Thoracic aorta (tissue), 2 donors: ENCODE measurements around the gene SF3B5. TPM values are rescaled to one million over a fixed set of nuclear protein-coding genes. Genes with fewer than 3 reads are reported as not detected.

Experiments
- ATAC-seq: fragments of 150-250 bp; one replicate; pipeline ENCODE4 v1.8.0; 2017; ENCODE audit warnings: low read depth; ENCODE audit not compliant: insufficient number of reproducible peaks, low FRiP score
- DNase-seq: peaks from one replicate; pipeline ENCODE4 v3.0.0-alpha.2; 2020; ENCODE audit warnings: low spot score
- H3K27ac ChIP-seq, 2 donors: fragments of 200-600 bp; sonication (generic); 1 replicate in 1 of 2; 2 replicates in 1 of 2; pipeline ENCODE4 v1.5.1; 2016; ENCODE audit warnings: mild to moderate bottlenecking in 2 of 2, moderate library complexity in 2 of 2
- H3K27me3 ChIP-seq: fragments of 200-600 bp; sonication (generic); replicated peaks from 2 replicates; pipeline ENCODE4 v1.6.0; 2016; ENCODE audit warnings: mild to moderate bottlenecking; ENCODE audit not compliant: insufficient read depth
- H3K36me3 ChIP-seq: fragments of 200-600 bp; sonication (generic); one replicate; pipeline ENCODE4 v1.5.1; 2016
- H3K4me1 ChIP-seq, 2 donors: fragments of 200-600 bp; sonication (generic); 1 replicate in 1 of 2; 2 replicates in 1 of 2; pipeline versions ENCODE4 v1.5.1 to v1.6.0; 2016; ENCODE audit warnings: low read depth in 2 of 2, mild to moderate bottlenecking in 1 of 2; ENCODE audit not compliant: control insufficient read depth in 1 of 2
- H3K4me3 ChIP-seq: fragments of 200-600 bp; sonication (generic); 2 replicates; pipeline ENCODE4 v1.5.1; 2016; ENCODE audit warnings: mild to moderate bottlenecking
- H3K9me3 ChIP-seq: fragments of 200-600 bp; sonication (generic); 2 replicates; pipeline ENCODE4 v1.5.1; 2016
- total RNA-seq, 2 donors: library from RNA; depleted of rRNA; stranded (reverse); fragments of >200 nt; gene quantifications; one replicate each; pipeline versions ENCODE4 v1.1.0 to v1.2.3, GENCODE V29; 2016
- TF ChIP-seq, protein P1 (sequence below): fragments of 200-600 bp; sonication (generic); IDR thresholded peaks from one replicate; pipeline ENCODE4 v1.5.1; 2019; ENCODE audit warnings: antibody characterized with exemption

Gene SF3B5
- total RNA-seq, 2 donors from 2014 or later = 92.6 to 95.7 TPM

DNA sequence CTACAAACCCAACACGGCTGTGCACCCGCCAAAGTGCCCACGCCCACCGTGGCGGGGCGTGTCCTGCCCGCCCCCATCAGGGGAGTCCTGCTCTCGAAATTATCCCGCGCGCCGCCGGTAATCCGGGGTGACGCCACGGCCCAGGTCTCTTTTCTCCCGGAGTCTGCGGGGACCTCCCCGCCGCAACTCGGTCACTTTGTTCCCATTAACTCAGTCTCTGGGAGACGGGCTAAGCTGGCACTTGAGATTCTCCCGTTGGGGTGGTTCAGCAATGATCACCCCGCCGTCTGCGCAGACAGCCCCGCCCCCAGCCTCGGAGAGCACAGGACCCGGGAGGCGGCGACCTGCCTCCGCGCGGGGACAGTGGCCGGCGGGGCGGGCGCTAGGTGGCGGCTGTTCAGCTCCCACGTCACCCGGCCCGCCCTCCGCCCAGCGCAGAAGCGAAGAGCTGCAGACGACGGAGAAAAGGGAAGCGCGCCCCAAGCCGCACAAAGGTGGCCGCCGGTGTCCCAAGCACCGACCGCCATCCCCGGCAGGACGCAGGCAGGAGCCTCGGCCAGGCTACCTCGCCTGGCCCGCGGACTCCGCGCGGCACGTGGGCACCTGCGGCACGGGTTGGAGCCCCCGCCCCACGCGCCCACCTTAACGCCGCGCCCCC, 31.5 kb downstream of the SF3B5 start:
- ATAC-seq (peak; percentile 52), DNase-seq (peak; percentile 59)
- Histone ChIP-seq H3K27me3 (no peaks in the 10 kb centered on the region), H3K4me3 (peak overlapping the region; percentile 94), H3K27ac (peak overlapping the region in 1 of 2 donors; percentile 34), H3K36me3 (no peaks in the 10 kb centered on the region), H3K4me1 (peaks cover 0 to 22% of the 10 kb centered on the region in 2 donors), H3K9me3 (no peaks in the 10 kb centered on the region)
- TF ChIP-seq, protein P1, sequence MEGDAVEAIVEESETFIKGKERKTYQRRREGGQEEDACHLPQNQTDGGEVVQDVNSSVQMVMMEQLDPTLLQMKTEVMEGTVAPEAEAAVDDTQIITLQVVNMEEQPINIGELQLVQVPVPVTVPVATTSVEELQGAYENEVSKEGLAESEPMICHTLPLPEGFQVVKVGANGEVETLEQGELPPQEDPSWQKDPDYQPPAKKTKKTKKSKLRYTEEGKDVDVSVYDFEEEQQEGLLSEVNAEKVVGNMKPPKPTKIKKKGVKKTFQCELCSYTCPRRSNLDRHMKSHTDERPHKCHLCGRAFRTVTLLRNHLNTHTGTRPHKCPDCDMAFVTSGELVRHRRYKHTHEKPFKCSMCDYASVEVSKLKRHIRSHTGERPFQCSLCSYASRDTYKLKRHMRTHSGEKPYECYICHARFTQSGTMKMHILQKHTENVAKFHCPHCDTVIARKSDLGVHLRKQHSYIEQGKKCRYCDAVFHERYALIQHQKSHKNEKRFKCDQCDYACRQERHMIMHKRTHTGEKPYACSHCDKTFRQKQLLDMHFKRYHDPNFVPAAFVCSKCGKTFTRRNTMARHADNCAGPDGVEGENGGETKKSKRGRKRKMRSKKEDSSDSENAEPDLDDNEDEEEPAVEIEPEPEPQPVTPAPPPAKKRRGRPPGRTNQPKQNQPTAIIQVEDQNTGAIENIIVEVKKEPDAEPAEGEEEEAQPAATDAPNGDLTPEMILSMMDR = peak; percentile 14

DNA sequence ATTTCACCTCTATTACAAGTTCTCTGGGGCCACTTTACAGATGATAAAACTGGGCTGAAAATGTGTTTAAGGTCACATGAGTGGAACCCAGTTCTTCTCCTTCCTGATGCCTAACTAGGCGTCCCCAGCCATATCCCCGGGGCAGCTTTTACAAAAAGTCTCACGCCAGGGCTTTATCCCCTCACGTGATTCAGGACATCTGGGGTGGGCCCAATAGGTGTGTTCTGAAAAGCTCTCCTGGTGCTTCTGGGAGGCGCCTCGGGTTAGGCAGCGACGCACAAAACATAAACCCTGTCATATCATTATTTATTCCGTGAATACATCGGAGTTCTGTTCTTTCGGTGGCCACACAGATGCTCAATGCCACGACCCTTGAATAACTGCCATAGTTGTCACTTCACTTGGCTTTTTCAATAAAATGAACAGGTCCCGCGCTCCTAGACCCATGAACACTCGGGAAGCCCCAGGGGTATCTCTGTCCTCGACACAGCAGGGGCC, 32.1 kb downstream of the SF3B5 start:
- Histone ChIP-seq H3K27ac (no peak overlapping the region), H3K27me3 (no peaks in the 10 kb centered on the region), H3K4me3 (peak overlapping the region; percentile 94), H3K36me3 (no peaks in the 10 kb centered on the region), H3K4me1 (peaks cover 0 to 22% of the 10 kb centered on the region in 2 donors), H3K9me3 (no peaks in the 10 kb centered on the region)
- ATAC-seq = no peak
- no peak for DNase-seq
- TF ChIP-seq, protein P1 = no peak

DNA sequence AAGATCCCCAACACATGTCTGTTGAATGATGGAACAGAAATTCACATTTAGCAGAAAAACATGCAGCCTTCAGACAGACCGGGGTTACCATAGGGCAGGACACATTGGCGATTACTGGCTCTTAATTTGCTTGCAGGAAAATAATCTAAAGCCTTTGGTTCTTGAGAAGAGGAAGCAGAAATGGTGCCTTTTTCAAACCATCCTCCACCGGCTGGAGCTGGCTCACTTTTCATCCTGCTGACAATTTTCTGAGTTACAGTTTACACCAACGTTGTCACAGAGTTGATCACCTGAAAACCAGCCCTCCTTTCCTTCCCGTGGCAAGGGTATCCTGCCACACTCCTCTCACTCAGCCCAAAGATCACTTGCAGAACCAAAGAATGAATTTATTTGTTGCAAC, 32.6 kb downstream of the SF3B5 start:
- no peak overlapping the region for H3K27ac ChIP-seq
- no peaks in the 10 kb centered on the region for H3K27me3 ChIP-seq
- no peaks in the 10 kb centered on the region for H3K9me3 ChIP-seq
- TF ChIP-seq, protein P1 = no peak
- H3K4me1 ChIP-seq = peaks cover 0 to 22% of the 10 kb centered on the region in 2 donors
- ATAC-seq (no peak), DNase-seq (no peak)
- H3K36me3 ChIP-seq = no peaks in the 10 kb centered on the region
- peak overlapping the region; percentile 94 for H3K4me3 ChIP-seq

DNA sequence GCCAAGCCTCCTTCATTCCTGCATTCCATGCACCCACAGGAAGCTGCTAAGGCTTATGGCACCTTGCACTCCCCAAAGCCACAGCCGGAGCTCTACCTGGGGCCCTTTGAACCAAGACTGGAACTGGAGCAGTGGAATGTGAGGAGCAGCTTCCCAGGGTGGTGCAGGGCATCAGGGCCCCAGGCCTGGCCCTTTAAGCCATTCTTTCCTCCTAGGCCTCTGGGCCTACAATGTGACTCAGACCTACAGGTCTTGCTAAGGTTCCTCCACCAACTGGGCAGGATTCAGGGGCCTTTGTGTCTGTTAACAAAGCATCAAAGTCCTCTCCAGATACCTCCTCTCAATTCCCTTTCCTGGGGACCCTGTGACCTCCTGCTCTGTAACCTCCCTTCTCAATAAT, 36.2 kb downstream of the SF3B5 start:
- no peak for ATAC-seq
- TF ChIP-seq, protein P1 = no peak

DNA sequence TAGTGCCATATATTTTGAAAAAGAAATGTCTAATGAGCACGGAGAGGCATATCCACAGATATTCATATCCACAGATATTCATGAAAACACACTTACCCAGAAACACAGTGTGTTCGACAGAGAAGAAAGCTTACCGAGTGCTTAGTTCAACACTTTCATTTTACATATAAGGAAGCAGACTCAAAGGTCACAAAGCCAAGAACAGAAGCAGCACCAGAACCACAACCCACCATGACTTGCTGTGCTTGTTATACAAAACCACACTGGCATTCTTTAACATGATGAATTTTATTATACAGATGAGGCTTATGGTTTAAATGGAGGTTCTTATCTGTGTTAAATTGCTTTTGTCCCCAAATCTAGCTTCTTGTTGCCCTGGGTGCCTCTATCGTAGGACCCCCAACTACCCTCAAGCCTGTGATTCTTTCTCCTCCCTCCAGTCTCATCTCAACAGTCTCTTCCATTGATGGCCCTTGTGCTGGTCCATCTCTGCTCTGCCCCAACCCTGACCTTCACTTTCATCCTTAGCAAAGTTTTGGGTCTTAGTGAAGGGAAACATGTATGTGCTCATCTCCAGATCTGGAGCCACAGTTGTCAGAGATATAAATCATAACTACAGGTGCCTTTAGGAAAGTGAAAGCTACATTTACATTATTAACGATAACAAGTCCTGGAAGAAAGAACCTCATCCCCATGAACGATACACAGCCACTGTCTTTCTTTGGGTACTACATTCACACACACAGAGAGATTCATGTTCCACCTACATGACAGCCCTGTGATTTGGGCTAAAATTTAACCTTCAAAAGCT, 40.0 kb downstream of the SF3B5 start:
- Histone ChIP-seq H3K27ac (no peak overlapping the region), H3K27me3 (no peaks in the 10 kb centered on the region), H3K9me3 (no peaks in the 10 kb centered on the region), H3K4me3 (peak overlapping the region; percentile 42), H3K4me1 (no peaks in the 10 kb centered on the region), H3K36me3 (no peaks in the 10 kb centered on the region)
- ATAC-seq (no peak), DNase-seq (no peak)
- TF ChIP-seq, protein P1 = no peak

More for the DNA sequence above, 36.2 kb downstream of the SF3B5 start:
- H3K4me3 ChIP-seq = no peak overlapping the region
- no peaks in the 10 kb centered on the region for H3K27me3 ChIP-seq
- H3K4me1 ChIP-seq = peaks cover 0 to 9% of the 10 kb centered on the region in 2 donors
- H3K9me3 ChIP-seq = no peaks in the 10 kb centered on the region
- H3K36me3 ChIP-seq = no peaks in the 10 kb centered on the region
- no peak for DNase-seq
- no peak overlapping the region for H3K27ac ChIP-seq
